Memory B cell (primary cell): Measurements from ENCODE around the gene PSTK.
A peak's percentile ranks its signal among the peaks of the same experiment; 100 is the strongest.

Source experiments
- ATAC-seq: fragments of 150-1000 bp; cut with Tn5 transposase; 2 replicates; pipeline ENCODE4 v1.10.0; 2021; ENCODE audit warnings: low read depth, mild to moderate bottlenecking, moderate library complexity
- DNase-seq, 2 donors: peaks; one replicate each; pipeline ENCODE4 v3.0.0; 2022; ENCODE audit warnings: low spot score in 2 of 2
- H3K27ac Mint-ChIP-seq: one replicate; pipeline ENCODE4 v1.8.0; 2022; ENCODE audit warnings: mild to moderate bottlenecking, moderate library complexity, mixed read lengths
- H3K27me3 Mint-ChIP-seq: one replicate; pipeline ENCODE4 v1.8.0; 2022; ENCODE audit warnings: mixed read lengths
- H3K36me3 Mint-ChIP-seq: one replicate; pipeline ENCODE4 v1.8.0; 2022; ENCODE audit warnings: mild to moderate bottlenecking, mixed read lengths
- H3K4me1 Mint-ChIP-seq: one replicate; pipeline ENCODE4 v1.8.0; 2022; ENCODE audit warnings: mixed read lengths
- H3K4me3 Mint-ChIP-seq: one replicate; pipeline ENCODE4 v1.8.0; 2022; ENCODE audit warnings: mild to moderate bottlenecking, moderate library complexity, mixed read lengths
- H3K9me3 Mint-ChIP-seq: one replicate; pipeline ENCODE4 v1.8.0; 2022; ENCODE audit warnings: mixed read lengths

PSTK gene

GRCh38 chr10:123001370-123001769 is 21.2 kb downstream of the PSTK start:
- Mint-ChIP-seq H3K27ac (no peak overlapping the region), H3K4me1 (peaks cover 25% of the 10 kb centered on the region), H3K9me3 (no peaks in the 10 kb centered on the region), H3K27me3 (no peaks in the 10 kb centered on the region), H3K36me3 (peaks cover 4% of the 10 kb centered on the region), H3K4me3 (no peak overlapping the region)
- ATAC-seq: no peak
- no peak for DNase-seq

DNA sequence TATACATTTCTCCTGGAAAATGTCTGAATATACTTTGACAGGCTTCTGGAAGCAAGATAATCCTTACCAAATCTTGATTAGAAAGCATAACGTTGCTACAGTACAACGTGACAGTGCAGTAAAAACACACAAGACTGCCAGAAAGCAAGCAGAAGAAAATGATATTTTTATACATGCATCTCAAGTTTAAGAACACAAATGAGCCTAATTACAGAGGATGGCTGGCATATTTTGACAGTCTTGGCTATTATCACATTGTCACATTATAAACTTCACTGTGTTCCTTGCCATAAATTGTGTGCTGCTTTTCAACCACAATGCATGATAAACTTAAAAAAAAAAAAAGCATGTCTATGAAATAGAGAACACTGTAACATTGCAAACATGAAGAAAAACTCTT is 24.1 kb downstream of the PSTK start:
- ATAC-seq (no peak), DNase-seq (no peak)
- no peak overlapping the region for H3K27ac Mint-ChIP-seq
- H3K36me3 Mint-ChIP-seq: peaks cover 7% of the 10 kb centered on the region
- no peaks in the 10 kb centered on the region for H3K9me3 Mint-ChIP-seq
- H3K4me1 Mint-ChIP-seq: peaks cover 33% of the 10 kb centered on the region
- no peak overlapping the region for H3K4me3 Mint-ChIP-seq
- H3K27me3 Mint-ChIP-seq: no peaks in the 10 kb centered on the region

GRCh38 chr10:123007558-123008354 is 27.6 kb downstream of the PSTK start:
- Mint-ChIP-seq H3K4me1 (peaks cover 22% of the 10 kb centered on the region), H3K36me3 (peaks cover 3% of the 10 kb centered on the region), H3K9me3 (no peaks in the 10 kb centered on the region), H3K27ac (peak overlapping the region; percentile 99), H3K27me3 (no peaks in the 10 kb centered on the region), H3K4me3 (peak overlapping the region; percentile 98)
- ATAC-seq: peak; percentile 14
- DNase-seq: peak in 1 of 2 donors; percentile 14

GRCh38 chr10:123008355-123009104 is 28.3 kb downstream of the PSTK start, which contains the start of the genes ACADSB and IKZF5:
Gene ACADSB (plus strand): TSS chr10:123009006. CDS start chr10:123009030, 24 bp downstream.
Gene IKZF5 (minus strand): TSS chr10:123008795. CDS start chr10:122998625, 10,170 bp downstream.
- H3K4me3 Mint-ChIP-seq: peak within 1 kb of the TSS; percentile 98
- DNase-seq: peak; percentile 89 to 91
- H3K27me3 Mint-ChIP-seq: no peaks in the 10 kb centered on the region
- peaks cover 22% of the 10 kb centered on the region for H3K4me1 Mint-ChIP-seq
- ATAC-seq: peak; percentile 86
- H3K36me3 Mint-ChIP-seq: peaks cover 5% of the 10 kb centered on the region
- no peaks in the 10 kb centered on the region for H3K9me3 Mint-ChIP-seq
- peak within 1 kb of the TSS; percentile 99 for H3K27ac Mint-ChIP-seq

- Mint-ChIP-seq H3K36me3 (peaks cover 5% of the 10 kb centered on the region), H3K4me1 (peaks cover 19% of the 10 kb centered on the region), H3K9me3 (no peaks in the 10 kb centered on the region), H3K27me3 (no peaks in the 10 kb centered on the region), H3K4me3 (peak overlapping the region; percentile 98), H3K27ac (peak overlapping the region; percentile 99)
- ATAC-seq (no peak), DNase-seq (peak in 1 of 2 donors; percentile 5)
Measured at GRCh38 chr10:123009105-123009820, 29.1 kb downstream of the PSTK start.

- Mint-ChIP-seq H3K36me3 (peaks cover 11% of the 10 kb centered on the region), H3K4me1 (peaks cover 17% of the 10 kb centered on the region)
Measured at GRCh38 chr10:123011987-123012386, 31.8 kb downstream of the PSTK start.

GRCh38 chr10:123013456-123014419 is 33.5 kb downstream of the PSTK start:
- H3K27me3 Mint-ChIP-seq: no peaks in the 10 kb centered on the region
- H3K4me3 Mint-ChIP-seq: no peak overlapping the region
- peaks cover 9% of the 10 kb centered on the region for H3K4me1 Mint-ChIP-seq
- H3K36me3 Mint-ChIP-seq: peaks cover 12% of the 10 kb centered on the region
- H3K9me3 Mint-ChIP-seq: no peaks in the 10 kb centered on the region
- ATAC-seq (no peak), DNase-seq (no peak)
- H3K27ac Mint-ChIP-seq: no peak overlapping the region

More at GRCh38 chr10:123011987-123012386, 31.8 kb downstream of the PSTK start:
- no peaks in the 10 kb centered on the region for H3K9me3 Mint-ChIP-seq
- H3K4me3 Mint-ChIP-seq: no peak overlapping the region
- no peaks in the 10 kb centered on the region for H3K27me3 Mint-ChIP-seq
- DNase-seq (no peak), ATAC-seq (no peak)
- no peak overlapping the region for H3K27ac Mint-ChIP-seq

DNA sequence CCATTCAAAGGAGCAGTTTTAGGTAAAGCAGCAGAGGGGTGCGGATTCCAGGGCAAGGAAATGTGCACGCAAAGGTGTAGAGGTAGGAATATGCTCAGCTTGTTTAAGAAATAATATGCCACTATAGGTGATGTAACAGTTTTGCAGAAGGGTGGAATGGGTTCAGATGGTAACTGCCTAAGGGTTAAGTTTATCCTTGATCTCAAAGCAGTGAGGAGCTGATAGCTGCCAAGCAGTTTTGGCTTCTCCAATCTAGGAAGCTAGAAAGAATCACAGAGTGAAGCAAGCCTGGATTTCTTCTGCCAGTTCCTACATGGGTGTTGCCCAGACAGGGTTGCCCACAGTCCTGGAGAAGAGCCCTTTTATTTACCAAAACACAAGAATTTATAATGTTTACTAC is 34.6 kb downstream of the PSTK start:
- ATAC-seq (no peak), DNase-seq (no peak)
- Mint-ChIP-seq H3K4me3 (no peak overlapping the region), H3K27me3 (no peaks in the 10 kb centered on the region), H3K36me3 (peaks cover 12% of the 10 kb centered on the region), H3K9me3 (no peaks in the 10 kb centered on the region), H3K4me1 (peaks cover 3% of the 10 kb centered on the region), H3K27ac (no peak overlapping the region)

DNA sequence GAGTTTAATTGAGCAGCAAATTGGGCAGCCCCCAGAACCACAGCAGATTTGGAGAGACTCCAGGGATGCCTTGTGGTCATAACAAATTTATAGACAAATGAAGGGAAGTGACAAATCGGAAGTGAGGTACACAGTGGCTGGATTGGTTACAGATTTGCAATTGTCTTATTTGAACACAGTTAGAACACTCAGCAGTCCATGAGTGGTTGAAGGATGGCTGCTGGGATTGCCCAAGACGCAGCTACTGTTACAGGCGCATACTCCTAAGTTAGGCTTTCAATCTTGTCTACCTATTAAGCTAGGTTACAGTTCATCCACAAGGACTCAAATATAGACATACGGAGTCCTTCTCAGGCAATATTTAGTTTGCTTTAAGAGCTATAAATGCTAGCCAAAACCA is 36.0 kb downstream of the PSTK start:
- no peak overlapping the region for H3K4me3 Mint-ChIP-seq
- H3K4me1 Mint-ChIP-seq: peaks cover 3% of the 10 kb centered on the region
- H3K27me3 Mint-ChIP-seq: no peaks in the 10 kb centered on the region
- DNase-seq (no peak), ATAC-seq (no peak)
- H3K36me3 Mint-ChIP-seq: peaks cover 12% of the 10 kb centered on the region
- no peak overlapping the region for H3K27ac Mint-ChIP-seq
- no peaks in the 10 kb centered on the region for H3K9me3 Mint-ChIP-seq

DNA sequence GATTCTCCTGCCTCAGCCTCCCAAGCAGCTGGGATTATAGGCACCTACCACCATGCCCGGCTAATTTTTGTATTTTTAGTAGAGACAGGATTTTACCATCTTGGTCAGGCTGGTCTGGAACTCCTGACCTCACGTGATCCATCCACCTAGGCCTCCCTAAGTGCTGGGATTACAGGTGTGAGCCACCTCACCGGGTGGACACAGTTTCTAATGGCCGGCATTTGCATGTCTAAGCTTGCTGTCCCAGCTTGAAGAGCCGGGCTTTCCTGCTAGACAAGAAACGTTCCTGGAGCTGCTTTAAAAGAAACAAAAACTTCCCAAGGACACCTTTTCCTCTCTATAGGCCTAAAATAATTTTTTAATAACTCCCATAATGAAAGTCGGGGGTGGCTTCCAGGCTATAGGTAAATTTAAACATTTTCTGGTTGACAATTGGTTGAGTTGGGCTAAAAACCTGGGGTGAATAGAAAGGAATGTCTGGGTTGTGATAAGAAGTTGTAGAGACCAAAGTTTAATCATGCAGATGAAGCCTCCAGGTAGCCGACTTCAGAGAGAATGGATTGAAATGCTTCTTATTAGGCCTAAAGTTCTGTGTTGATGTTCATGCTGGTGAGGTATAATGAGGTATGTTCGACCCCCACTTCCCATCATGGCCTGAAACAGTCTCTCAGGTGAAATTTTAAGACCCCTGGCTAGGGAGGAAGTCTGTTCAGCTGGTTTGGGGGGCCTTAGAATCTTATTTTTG is 37.4 kb downstream of the PSTK start:
- H3K4me1 Mint-ChIP-seq: peaks cover 3% of the 10 kb centered on the region
- H3K36me3 Mint-ChIP-seq: peaks cover 12% of the 10 kb centered on the region

GRCh38 chr10:123018531-123018930 is 38.3 kb downstream of the PSTK start:
- ATAC-seq (no peak), DNase-seq (no peak)
- Mint-ChIP-seq H3K27me3 (no peaks in the 10 kb centered on the region), H3K4me1 (peaks cover 3% of the 10 kb centered on the region), H3K9me3 (no peaks in the 10 kb centered on the region), H3K27ac (no peak overlapping the region), H3K4me3 (no peak overlapping the region), H3K36me3 (peaks cover 10% of the 10 kb centered on the region)

More for the DNA sequence above, 37.4 kb downstream of the PSTK start:
- no peak overlapping the region for H3K27ac Mint-ChIP-seq
- no peaks in the 10 kb centered on the region for H3K27me3 Mint-ChIP-seq
- DNase-seq: no peak
- H3K9me3 Mint-ChIP-seq: no peaks in the 10 kb centered on the region
- ATAC-seq: no peak
- no peak overlapping the region for H3K4me3 Mint-ChIP-seq

DNA sequence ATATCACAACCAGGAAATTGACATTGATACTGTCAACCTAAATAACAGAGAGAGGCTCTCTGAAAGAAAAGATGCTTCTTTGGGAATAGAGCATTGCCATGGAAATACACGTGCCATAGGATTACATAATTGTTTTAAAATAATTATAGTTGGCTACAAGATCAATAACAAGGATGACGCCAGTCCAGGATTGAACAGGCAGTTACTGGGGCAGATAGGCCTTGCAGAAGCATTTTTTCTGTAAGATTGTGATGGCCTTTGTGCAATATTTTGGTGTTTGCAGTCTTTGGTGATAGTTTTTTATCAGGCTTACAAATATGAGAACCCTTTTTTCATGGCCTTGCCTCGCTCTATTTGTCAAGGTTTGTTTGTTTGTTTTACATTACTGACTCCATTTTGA is 39.1 kb downstream of the PSTK start:
- H3K9me3 Mint-ChIP-seq: no peaks in the 10 kb centered on the region
- H3K4me1 Mint-ChIP-seq: peaks cover 4% of the 10 kb centered on the region
- ATAC-seq (no peak), DNase-seq (no peak)
- H3K36me3 Mint-ChIP-seq: peaks cover 10% of the 10 kb centered on the region
- no peak overlapping the region for H3K4me3 Mint-ChIP-seq
- H3K27ac Mint-ChIP-seq: no peak overlapping the region
- H3K27me3 Mint-ChIP-seq: no peaks in the 10 kb centered on the region
